ENCODE measurements around the gene C1orf198. TPM values are rescaled to one million over a fixed set of nuclear protein-coding genes. Genes with fewer than 3 reads are reported as not detected.

Gene C1orf198
- total and polyA plus RNA-seq, 4 experiments from 2014 or later: 4.2 to 5.0 (median 4.6) TPM

DNA sequence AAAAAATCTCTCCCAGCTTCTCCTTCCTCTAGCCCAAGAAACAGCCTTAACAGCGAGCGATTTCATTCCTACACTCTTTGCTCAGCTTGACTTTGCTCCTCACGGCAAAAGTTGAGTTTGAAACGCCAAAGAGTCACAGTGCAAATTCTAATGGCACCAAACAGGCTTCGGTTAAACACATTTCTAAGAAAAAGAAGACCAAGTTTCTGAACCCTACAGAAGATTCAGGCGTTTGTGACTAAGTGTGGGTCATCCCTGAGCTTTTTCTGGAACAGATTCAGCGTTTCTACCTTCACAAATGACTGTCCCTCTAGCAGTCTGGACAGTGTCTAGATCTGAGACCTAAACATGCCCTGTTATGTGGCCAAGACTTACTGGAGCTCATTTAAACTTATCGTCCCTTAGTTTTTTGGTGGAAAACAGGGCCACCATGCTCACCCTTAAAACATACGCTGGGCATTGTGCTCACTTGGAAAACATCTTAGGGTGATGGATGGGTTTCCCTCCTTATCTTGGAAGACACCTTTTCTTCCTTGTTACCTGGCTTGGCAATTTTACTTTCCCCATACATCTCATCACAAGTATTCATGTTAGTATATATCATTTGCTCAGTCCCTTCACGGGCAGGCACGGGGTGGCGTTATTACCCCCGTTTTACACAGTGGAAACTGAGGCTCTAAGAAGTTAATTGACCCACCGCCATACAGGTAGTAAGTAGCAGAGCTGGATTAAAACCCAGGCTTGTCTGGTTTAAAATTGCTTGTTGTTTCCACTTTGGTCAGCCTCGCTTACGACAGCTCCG, 1.0 kb downstream of the C1orf198 start:
- Histone ChIP-seq H3K9me3 (ENCODE audit: control insufficient read depth in 1 of 2, low read length in 2 of 2) (no peaks in the 10 kb centered on the region), H3K4me3 (ENCODE audit: low read length in 2 of 2) (peak overlapping the region; percentile 45 to 75), H3K27me3 (ENCODE audit: insufficient read depth, low read length) (peaks cover 14% of the 10 kb centered on the region), H3K27ac (ENCODE audit: low read depth, low read length) (peak overlapping the region; percentile 44), H3K4me1 (ENCODE audit: insufficient read depth, low read length) (peaks cover 15% of the 10 kb centered on the region), H3K36me3 (ENCODE audit: insufficient read depth, low read length) (no peaks in the 10 kb centered on the region)
- ChIA-PET POLR2A (ENCODE audit: partially characterized antibody) (interaction anchor here (1.0 kb wide), 1 partner anchor 106 kb away, joined by 4 read pairs; no protein-coding TSS in a partner anchor), CTCF (ENCODE audit: partially characterized antibody) (no interaction called here)
- H3K4me3 Mint-ChIP-seq: peak overlapping the region; percentile 84 to 92 (median 89)
- peaks cover 15 to 16% of the 10 kb centered on the region in 2 donors for H3K27me3 Mint-ChIP-seq
- H3K36me3 Mint-ChIP-seq: peaks cover 0 to 2% of the 10 kb centered on the region in 2 donors
- intact Hi-C loops (cut with micrococcal nuclease): loop anchor here (2.0 to 5.0 kb wide), 2 partner anchors 111 to 470 kb away; partner anchors contain the start of genes ARV1, EXOC8, SPRTN and TTC13
- peaks cover 11 to 21% (median 15%) of the 10 kb centered on the region in 4 donors for H3K4me1 Mint-ChIP-seq
- peak in 2 of 5 donors; percentile 8 for DNase-seq
- peak overlapping the region in 6 of 7 donors; percentile 3 to 84 (median 53) for H3K27ac Mint-ChIP-seq
- H3K9me3 Mint-ChIP-seq: no peaks in the 10 kb centered on the region

DNA sequence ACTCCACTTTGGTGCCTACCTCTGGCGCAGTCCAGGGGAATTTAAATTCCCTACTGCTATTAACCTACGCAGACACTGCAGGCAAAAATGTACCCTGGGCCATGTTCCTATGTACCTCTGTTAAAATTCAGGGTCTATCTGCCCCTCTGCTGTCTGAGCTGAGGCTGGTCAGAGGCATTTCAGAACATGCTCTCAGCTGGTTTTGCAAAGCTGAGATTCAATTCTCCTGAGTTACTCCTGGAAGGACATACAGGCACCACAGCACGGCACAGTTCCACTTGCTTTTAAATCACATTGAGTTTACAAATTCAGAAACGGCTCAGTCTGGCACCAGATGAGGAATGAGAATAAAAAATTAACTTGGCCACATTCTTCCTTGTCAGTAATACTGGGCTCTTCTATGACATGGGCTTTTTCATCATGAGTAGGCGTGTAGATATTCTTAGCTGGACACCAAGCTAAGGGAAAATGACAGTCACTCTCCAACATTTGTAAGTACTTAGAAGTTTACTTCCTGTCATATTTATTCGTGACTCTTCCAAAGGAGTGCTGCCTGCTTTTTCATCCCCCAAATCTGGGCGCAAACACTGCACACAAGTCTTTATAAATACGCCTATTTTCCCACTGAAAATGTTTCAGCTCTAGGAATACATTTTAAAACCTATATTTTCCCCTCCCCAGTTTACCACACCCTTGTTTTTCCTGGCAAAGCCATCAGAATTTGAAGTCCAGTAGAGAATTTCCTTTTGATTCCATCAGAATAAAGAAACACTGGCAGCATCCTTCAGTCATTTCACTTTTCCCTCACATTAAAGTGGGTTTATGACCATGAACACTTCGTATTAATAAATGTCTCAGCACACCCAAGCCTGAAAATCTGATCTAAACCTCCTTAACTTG, 1.9 kb downstream of the C1orf198 start:
- Histone ChIP-seq H3K9me3 (ENCODE audit: control insufficient read depth in 1 of 2, low read length in 2 of 2) (no peaks in the 10 kb centered on the region), H3K4me3 (ENCODE audit: low read length in 2 of 2) (no peak overlapping the region), H3K27ac (ENCODE audit: low read depth, low read length) (no peak overlapping the region), H3K36me3 (ENCODE audit: insufficient read depth, low read length) (no peaks in the 10 kb centered on the region), H3K27me3 (ENCODE audit: insufficient read depth, low read length) (peaks cover 14% of the 10 kb centered on the region), H3K4me1 (ENCODE audit: insufficient read depth, low read length) (peaks cover 15% of the 10 kb centered on the region)
- intact Hi-C loops (cut with micrococcal nuclease): loop anchor here (2.0 to 5.0 kb wide), 2 partner anchors 112 to 471 kb away; partner anchors contain the start of genes ARV1, EXOC8, SPRTN and TTC13
- H3K9me3 Mint-ChIP-seq: no peaks in the 10 kb centered on the region
- CTCF ChIA-PET (ENCODE audit: partially characterized antibody): no interaction called here
- peaks cover 9 to 12% of the 10 kb centered on the region in 2 donors for H3K27me3 Mint-ChIP-seq
- peak overlapping the region; percentile 5 to 91 (median 76) for H3K4me3 Mint-ChIP-seq
- H3K27ac Mint-ChIP-seq: peak overlapping the region in 1 of 7 donors; percentile 63
- POLR2A ChIA-PET (ENCODE audit: partially characterized antibody): no interaction called here
- peaks cover 11 to 21% (median 15%) of the 10 kb centered on the region in 4 donors for H3K4me1 Mint-ChIP-seq
- H3K36me3 Mint-ChIP-seq: peaks cover 0 to 2% of the 10 kb centered on the region in 2 donors
- no peak for DNase-seq

GRCh38 chr1:230865062-230865817, 3.1 kb downstream of the C1orf198 start:
- Mint-ChIP-seq H3K27me3 (peaks cover 6 to 8% of the 10 kb centered on the region in 2 donors), H3K27ac (no peak overlapping the region), H3K4me1 (peaks cover 11 to 21% (median 17%) of the 10 kb centered on the region in 4 donors), H3K4me3 (peak overlapping the region in 1 of 8 donors; percentile 27), H3K9me3 (no peaks in the 10 kb centered on the region), H3K36me3 (peaks cover 0 to 2% of the 10 kb centered on the region in 2 donors)
- POLR2A ChIA-PET (ENCODE audit: partially characterized antibody): no interaction called here
- H3K36me3 ChIP-seq (ENCODE audit: insufficient read depth, low read length): no peaks in the 10 kb centered on the region
- peaks cover 15% of the 10 kb centered on the region for H3K4me1 ChIP-seq (ENCODE audit: insufficient read depth, low read length)
- peaks cover 11% of the 10 kb centered on the region for H3K27me3 ChIP-seq (ENCODE audit: insufficient read depth, low read length)
- H3K4me3 ChIP-seq (ENCODE audit: low read length in 2 of 2): no peak overlapping the region
- H3K9me3 ChIP-seq (ENCODE audit: control insufficient read depth in 1 of 2, low read length in 2 of 2): no peaks in the 10 kb centered on the region
- H3K27ac ChIP-seq (ENCODE audit: low read depth, low read length): no peak overlapping the region
- CTCF ChIA-PET (ENCODE audit: partially characterized antibody): no interaction called here
- DNase-seq: no peak
- intact Hi-C loops (cut with micrococcal nuclease): loop anchor here (5.0 kb wide), 1 partner anchor 472 kb away; the partner anchor contains the start of genes EXOC8 and SPRTN

- ChIA-PET CTCF (ENCODE audit: partially characterized antibody) (no interaction called here), POLR2A (ENCODE audit: partially characterized antibody) (no interaction called here)
- Histone ChIP-seq H3K9me3 (ENCODE audit: control insufficient read depth in 1 of 2, low read length in 2 of 2) (no peaks in the 10 kb centered on the region), H3K4me3 (ENCODE audit: low read length in 2 of 2) (no peak overlapping the region), H3K4me1 (ENCODE audit: insufficient read depth, low read length) (peaks cover 15% of the 10 kb centered on the region), H3K27ac (ENCODE audit: low read depth, low read length) (no peak overlapping the region), H3K27me3 (ENCODE audit: insufficient read depth, low read length) (peaks cover 7% of the 10 kb centered on the region), H3K36me3 (ENCODE audit: insufficient read depth, low read length) (no peaks in the 10 kb centered on the region)
- H3K9me3 Mint-ChIP-seq: no peaks in the 10 kb centered on the region
- intact Hi-C loops (cut with micrococcal nuclease): no loop called here
- H3K4me1 Mint-ChIP-seq: peaks cover 11 to 21% (median 17%) of the 10 kb centered on the region in 4 donors
- H3K4me3 Mint-ChIP-seq: no peak overlapping the region
- H3K27me3 Mint-ChIP-seq: peaks cover 2 to 6% of the 10 kb centered on the region in 2 donors
- no peak overlapping the region for H3K27ac Mint-ChIP-seq
- peaks cover 0 to 2% of the 10 kb centered on the region in 2 donors for H3K36me3 Mint-ChIP-seq
- DNase-seq: no peak
Observed at GRCh38 chr1:230864441-230864840, 3.9 kb downstream of the C1orf198 start.

DNA sequence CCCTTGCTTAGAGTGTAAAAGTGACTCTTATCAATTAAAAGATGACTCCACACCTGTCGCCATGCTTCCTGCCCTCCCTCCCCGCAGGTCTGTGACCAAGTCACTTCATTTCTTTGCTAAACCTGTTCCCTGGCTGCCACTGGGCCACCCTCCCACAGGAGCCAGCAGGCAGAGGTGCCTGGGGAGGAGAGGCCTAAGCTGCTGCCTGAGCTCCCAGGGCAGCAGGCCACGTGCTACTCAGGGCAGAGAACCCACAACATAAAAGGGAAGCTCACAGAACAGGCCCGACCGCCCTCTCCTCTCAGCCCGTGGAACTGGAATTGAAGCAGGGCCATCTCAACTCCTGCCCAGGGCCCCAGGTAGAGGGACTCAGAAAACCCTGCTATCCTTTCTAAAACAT, 4.9 kb downstream of the C1orf198 start:
- Mint-ChIP-seq H3K36me3 (no peaks in the 10 kb centered on the region), H3K4me1 (peaks cover 11 to 19% (median 15%) of the 10 kb centered on the region in 4 donors), H3K4me3 (no peak overlapping the region), H3K9me3 (no peaks in the 10 kb centered on the region), H3K27ac (no peak overlapping the region), H3K27me3 (peaks cover 0 to 4% of the 10 kb centered on the region in 2 donors)
- no peak overlapping the region for H3K27ac ChIP-seq (ENCODE audit: low read depth, low read length)
- no peak overlapping the region for H3K4me3 ChIP-seq (ENCODE audit: low read length in 2 of 2)
- no peaks in the 10 kb centered on the region for H3K36me3 ChIP-seq (ENCODE audit: insufficient read depth, low read length)
- no peaks in the 10 kb centered on the region for H3K27me3 ChIP-seq (ENCODE audit: insufficient read depth, low read length)
- ChIA-PET CTCF (ENCODE audit: partially characterized antibody) (no interaction called here), POLR2A (ENCODE audit: partially characterized antibody) (no interaction called here)
- intact Hi-C loops (cut with micrococcal nuclease): no loop called here
- DNase-seq: no peak
- peaks cover 10% of the 10 kb centered on the region for H3K4me1 ChIP-seq (ENCODE audit: insufficient read depth, low read length)
- H3K9me3 ChIP-seq (ENCODE audit: control insufficient read depth in 1 of 2, low read length in 2 of 2): no peaks in the 10 kb centered on the region

- H3K27ac ChIP-seq (ENCODE audit: low read depth, low read length): no peak overlapping the region
- CTCF ChIA-PET (ENCODE audit: partially characterized antibody): no interaction called here
- no peaks in the 10 kb centered on the region for H3K36me3 ChIP-seq (ENCODE audit: insufficient read depth, low read length)
- no peak overlapping the region for H3K4me3 Mint-ChIP-seq
- H3K4me1 ChIP-seq (ENCODE audit: insufficient read depth, low read length): peaks cover 3% of the 10 kb centered on the region
- DNase-seq: no peak
- no peaks in the 10 kb centered on the region for H3K9me3 Mint-ChIP-seq
- peaks cover 0 to 4% of the 10 kb centered on the region in 2 donors for H3K27me3 Mint-ChIP-seq
- POLR2A ChIA-PET (ENCODE audit: partially characterized antibody): no interaction called here
- no peaks in the 10 kb centered on the region for H3K9me3 ChIP-seq (ENCODE audit: control insufficient read depth in 1 of 2, low read length in 2 of 2)
- no peak overlapping the region for H3K27ac Mint-ChIP-seq
- intact Hi-C loops (cut with micrococcal nuclease): no loop called here
- no peak overlapping the region for H3K4me3 ChIP-seq (ENCODE audit: low read length in 2 of 2)
- no peaks in the 10 kb centered on the region for H3K27me3 ChIP-seq (ENCODE audit: insufficient read depth, low read length)
- H3K36me3 Mint-ChIP-seq: no peaks in the 10 kb centered on the region
- peaks cover 8 to 11% (median 10%) of the 10 kb centered on the region in 4 donors for H3K4me1 Mint-ChIP-seq
Observed at GRCh38 chr1:230861970-230862595, 6.2 kb downstream of the C1orf198 start.

All from CD4-positive, alpha-beta memory T cell (primary cell).